Hypothalamus (tissue), 51 donors: Measurements from ENCODE around the gene CYP4F11.
A peak's percentile ranks its signal among the peaks of the same experiment; 100 is the strongest.
"Not testable (repeated sequence)": the region's sequence is repeated elsewhere in the genome, so short reads cannot be mapped to it uniquely, and the experiment has no call there.

Experiments
- DNase-seq, 51 donors: peaks; one replicate each; lab custom pipeline; 2025; lab: John Stamatoyannopoulos, UW

CYP4F11 gene

GRCh38 chr19:15934332-15935078 lies at the start of gene CYP4F11:
Gene CYP4F11, minus strand, starts transcription at chr19:15934529. Its CDS starts 121 bp downstream, at chr19:15934408.
- DNase-seq: peak in 44 of 51 donors; percentile 4 to 78 (median 54)

- DNase-seq: no peak
Observed at GRCh38 chr19:15979293-15979692, 45.0 kb upstream of the CYP4F11 start.

- DNase-seq: no peak
Observed at GRCh38 chr19:15977690-15978089, 43.4 kb upstream of the CYP4F11 start.

GRCh38 chr19:15976836-15977689 lies 42.7 kb upstream of the CYP4F11 start:
- no peak for DNase-seq

- DNase-seq: no peak
Observed at GRCh38 chr19:15974856-15975255, 40.5 kb upstream of the CYP4F11 start.

GRCh38 chr19:15972043-15972442 lies 37.7 kb upstream of the CYP4F11 start:
- not testable (repeated sequence) for DNase-seq

- no peak for DNase-seq
Observed at GRCh38 chr19:15971224-15971780, 37.0 kb upstream of the CYP4F11 start.

- no peak for DNase-seq
Observed at GRCh38 chr19:15964231-15964630, 29.9 kb upstream of the CYP4F11 start.

GRCh38 chr19:15962319-15962718 lies 28.0 kb upstream of the CYP4F11 start:
- DNase-seq: no peak

- DNase-seq: no peak
Observed at GRCh38 chr19:15954820-15955219, 20.5 kb upstream of the CYP4F11 start.

- DNase-seq: no peak
Observed at GRCh38 chr19:15948223-15949058, 14.1 kb upstream of the CYP4F11 start, which contains the start of gene OR10H4. Gene OR10H4, plus strand, starts transcription at chr19:15949008. Its CDS starts 0 bp downstream, at chr19:15949008.

- DNase-seq: no peak
Observed at GRCh38 chr19:15945301-15945700, 11.0 kb upstream of the CYP4F11 start.

GRCh38 chr19:15944401-15944800 lies 10.1 kb upstream of the CYP4F11 start:
- no peak for DNase-seq

GRCh38 chr19:15937771-15938170 lies 3.4 kb upstream of the CYP4F11 start:
- no peak for DNase-seq

GRCh38 chr19:15936950-15937349 lies 2.6 kb upstream of the CYP4F11 start:
- no peak for DNase-seq

GRCh38 chr19:15936173-15936572 lies 1.8 kb upstream of the CYP4F11 start:
- DNase-seq: no peak

- peak in 2 of 51 donors; percentile 30 to 31 for DNase-seq
Observed at GRCh38 chr19:15935167-15935702, 906 bp upstream of the CYP4F11 start.

GRCh38 chr19:15933761-15934331 lies 483 bp downstream of the CYP4F11 start:
- peak in 3 of 51 donors; percentile 9 to 19 (median 11) for DNase-seq

- DNase-seq: no peak
Observed at GRCh38 chr19:15928321-15928720, 6.0 kb downstream of the CYP4F11 start.

- no peak for DNase-seq
Observed at GRCh38 chr19:15926484-15926883, 7.8 kb downstream of the CYP4F11 start.
